Spleen (tissue), 7 donors: ENCODE data around the gene CAMTA2.

Experiments
- CTCF ChIP-seq, 11 experiments: fragments of 200-600 bp in 7 of 11; fragments of 450-650 bp in 4 of 11; sonication (generic) in 4 of 11; IDR thresholded peaks in 8 of 11; conservative IDR thresholded peaks in 3 of 11; 1 replicate in 7 of 11; 2 replicates in 4 of 11; pipeline versions ENCODE4 v1.4.0 to v1.8.0; 2016 to 2021; ENCODE audit warnings: antibody characterized with exemption in 11 of 11, inconsistent platforms in 4 of 11, mild to moderate bottlenecking in 1 of 11
- POLR2A ChIP-seq, 3 donors: fragments of 450-650 bp; IDR thresholded peaks; one replicate each; pipeline ENCODE4 v1.5.1; 2017; ENCODE audit warnings: antibody characterized with exemption in 3 of 3, mild to moderate bottlenecking in 1 of 3
- POLR2AphosphoS5 ChIP-seq, 3 donors: sonication (generic); formaldehyde crosslinking; IDR thresholded peaks; one replicate each; pipeline ENCODE4 v1.5.1; 2017; ENCODE audit warnings: antibody characterized with exemption in 3 of 3
- donor health status: DM: no; HTN: no; CAD: no; lungs with moderate emphysema.
- donor health status: DM: no; HTN: no; CAD: no.
- donor health status: DM: no; HTN: no; CAD: no.

- TF ChIP-seq CTCF (IDR thresholded peaks at IDR 0.05 in 8 of 11, conservative IDR thresholded peaks at IDR 0.05 in 3 of 11) (no peak), POLR2AphosphoS5 (IDR thresholded peaks at IDR 0.05) (no peak), POLR2A (IDR thresholded peaks at IDR 0.05) (no peak)
Observed at GRCh38 chr17:4974115-4974670, 13.3 kb downstream of the CAMTA2 start.
